GM21515 (cell line): ENCODE results near the gene SAV1.
"Not testable (repeated sequence)": the region's sequence is repeated elsewhere in the genome, so short reads cannot be mapped to it uniquely, and the experiment has no call there.

Experiments used
- ATAC-seq: cut with Tn5 transposase; IDR thresholded peaks from one replicate; pipeline ENCODE4 v1.9.1; 2021; ENCODE audit not compliant: unreplicated experiment

SAV1 gene

GRCh38 chr14:50666772-50667683 lies 1.1 kb downstream of the SAV1 start:
- ATAC-seq = no peak

- not testable (repeated sequence) for ATAC-seq
Observed at GRCh38 chr14:50665300-50665699, 2.8 kb downstream of the SAV1 start.

- ATAC-seq = not testable (repeated sequence)
Observed at GRCh38 chr14:50664579-50664978, 3.5 kb downstream of the SAV1 start.

- no peak for ATAC-seq
Observed at GRCh38 chr14:50659327-50659974, 8.7 kb downstream of the SAV1 start.

GRCh38 chr14:50658203-50658602 lies 9.9 kb downstream of the SAV1 start:
- no peak for ATAC-seq

GRCh38 chr14:50657753-50658152 lies 10.4 kb downstream of the SAV1 start:
- ATAC-seq = no peak

- no peak for ATAC-seq
Observed at GRCh38 chr14:50656776-50657175, 11.3 kb downstream of the SAV1 start.

GRCh38 chr14:50649691-50650090 lies 18.4 kb downstream of the SAV1 start:
- peak; percentile 43 for ATAC-seq

- ATAC-seq = no peak
Observed at GRCh38 chr14:50647753-50648152, 20.4 kb downstream of the SAV1 start.

GRCh38 chr14:50647282-50647681 lies 20.8 kb downstream of the SAV1 start:
- ATAC-seq = peak; percentile 94

GRCh38 chr14:50635141-50635540 lies 33.0 kb downstream of the SAV1 start:
- no peak for ATAC-seq

GRCh38 chr14:50633954-50634353 lies 34.2 kb downstream of the SAV1 start:
- ATAC-seq = no peak

- no peak for ATAC-seq
Observed at GRCh38 chr14:50631408-50631821, 36.7 kb downstream of the SAV1 start.

GRCh38 chr14:50624947-50625346 lies 43.2 kb downstream of the SAV1 start:
- not testable (repeated sequence) for ATAC-seq

GRCh38 chr14:50624447-50624846 lies 43.7 kb downstream of the SAV1 start:
- ATAC-seq = no peak

- ATAC-seq = no peak
Observed at GRCh38 chr14:50622978-50623377, 45.1 kb downstream of the SAV1 start.

GRCh38 chr14:50620341-50620740 lies 47.8 kb downstream of the SAV1 start:
- no peak for ATAC-seq

- ATAC-seq = no peak
Observed at GRCh38 chr14:50619569-50620141, 48.5 kb downstream of the SAV1 start.

GRCh38 chr14:50616275-50616674 lies 51.8 kb downstream of the SAV1 start:
- no peak for ATAC-seq

GRCh38 chr14:50615552-50615951 lies 52.6 kb downstream of the SAV1 start:
- no peak for ATAC-seq

- no peak for ATAC-seq
Observed at GRCh38 chr14:50615056-50615455, 53.0 kb downstream of the SAV1 start.

GRCh38 chr14:50612806-50613205 lies 55.3 kb downstream of the SAV1 start:
- no peak for ATAC-seq
